ENCODE measurements around the gene CD86.

The CD86 gene

DNA sequence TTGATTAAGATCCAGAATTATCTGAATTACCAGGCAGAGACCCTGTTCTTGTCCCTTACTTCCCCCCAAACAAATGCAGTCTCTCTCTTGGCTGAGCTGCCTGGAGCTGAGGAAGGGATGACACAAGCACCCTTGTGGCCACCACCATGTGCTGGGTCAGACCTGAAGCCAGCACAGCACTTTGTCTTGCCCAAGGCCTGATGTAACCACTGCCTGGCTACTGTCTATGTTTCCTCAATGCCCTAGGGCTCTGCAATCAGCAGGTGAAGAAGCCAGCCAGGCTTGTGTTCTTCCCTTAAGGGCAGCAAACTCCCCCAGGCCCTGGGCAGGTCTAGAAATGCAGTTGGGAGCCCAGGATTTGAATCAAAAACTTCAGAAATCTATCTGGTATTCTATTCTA, 112.5 kb downstream of the CD86 start:
- DNase-seq = no peak

DNA sequence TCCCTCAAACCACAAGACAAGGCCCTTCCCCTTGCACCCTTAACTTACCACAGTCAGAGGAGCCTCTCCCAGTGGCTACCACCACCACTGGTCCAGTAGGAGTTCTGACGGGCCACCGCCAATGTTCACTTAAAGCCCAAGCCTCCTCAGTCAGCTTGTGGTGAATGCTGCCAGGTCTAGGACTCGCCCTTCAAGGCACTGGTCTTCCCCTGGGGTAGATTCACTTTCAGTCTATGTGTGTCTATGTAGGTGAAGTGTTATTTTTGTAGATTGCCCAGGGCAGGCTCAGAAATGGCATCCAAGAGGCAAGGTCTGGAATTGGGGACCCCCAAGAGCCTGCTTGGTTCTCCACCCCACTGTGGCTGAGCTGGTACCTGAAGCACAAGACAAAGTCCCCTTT, 112.9 kb downstream of the CD86 start:
- DNase-seq = no peak

DNA sequence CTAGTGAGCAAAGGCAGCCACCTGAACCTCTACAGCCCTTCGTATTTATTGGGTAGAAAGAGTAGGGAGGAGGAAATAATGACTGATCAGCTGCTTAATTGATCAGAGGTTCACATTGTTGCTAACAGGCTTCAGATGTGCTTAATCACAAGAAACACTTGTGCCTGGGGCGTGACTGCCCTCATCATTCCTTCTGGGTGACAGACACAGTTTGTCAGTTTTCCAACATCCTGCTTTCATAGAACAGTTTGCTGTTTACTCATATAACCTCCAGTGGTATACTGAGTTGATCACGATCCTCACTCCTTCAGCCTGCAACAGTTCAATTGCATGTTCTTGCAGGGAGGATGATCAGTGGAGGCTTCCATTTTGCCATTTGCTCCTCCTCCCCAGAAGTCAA, 114.7 kb downstream of the CD86 start:
- DNase-seq = no peak

Data from NCI-H446 (cell line).